HG03460 (cell line): ENCODE measurements around the gene ANKK1.

Source experiments
- ATAC-seq: cut with Tn5 transposase; IDR thresholded peaks from one replicate; pipeline ENCODE4 v1.9.1; 2021; ENCODE audit not compliant: unreplicated experiment

The ANKK1 gene

GRCh38 chr11:113449743-113450142 lies 62.2 kb downstream of the ANKK1 start:
- ATAC-seq, result no peak
